PC-9 (cell line): ENCODE results near the gene ARFIP1. TPM values are rescaled to one million over a fixed set of nuclear protein-coding genes. Genes with fewer than 3 reads are reported as not detected.

Source experiments
- BruUV-seq: library from RNA; stranded (reverse); fragments of 400-500 nt; replicated peaks from 2 replicates; lab custom pipeline; 2021; lab: Mats Ljungman, UMichigan
- CTCF ChIA-PET: fragments of 300-600 bp; sonication (Branson Sonifier 250); formaldehyde crosslinking; loops from one replicate; lab custom pipeline; 2022; ENCODE audit warnings: antibody characterized with exemption; lab: Charles Lee
- POLR2A ChIA-PET: fragments of 300-600 bp; sonication (Branson Sonifier 250); formaldehyde crosslinking; loops from one replicate; lab custom pipeline; 2022; ENCODE audit warnings: antibody characterized with exemption; ENCODE audit not compliant: unreplicated experiment; lab: Charles Lee
- DNase-seq, 2 experiments: peaks; one replicate each; pipeline versions ENCODE4 v3.0.0 to v3.0.0-alpha.2; 2015 to 2022; ENCODE audit warnings: mixed read lengths in 1 of 2
- H2AFZ ChIP-seq: fragments of 200-600 bp; sonication (generic); 2 replicates; pipeline ENCODE4 v1.8.1; 2017; ENCODE audit warnings: antibody characterized with exemption
- H3F3A ChIP-seq: fragments of 200-600 bp; sonication (generic); 2 replicates; pipeline ENCODE4 v1.8.1; 2017; ENCODE audit warnings: antibody characterized with exemption, mild to moderate bottlenecking, low read depth; ENCODE audit not compliant: insufficient read depth
- H3K27ac ChIP-seq: fragments of 200-600 bp; sonication (generic); 2 replicates; pipeline ENCODE4 v1.6.1; 2016; ENCODE audit warnings: mixed run types
- H3K27me3 ChIP-seq: fragments of 200-600 bp; sonication (generic); 2 replicates; pipeline ENCODE4 v1.6.1; 2016; ENCODE audit warnings: low read depth, mixed run types; ENCODE audit not compliant: insufficient read depth
- H3K36me3 ChIP-seq: fragments of 200-600 bp; sonication (generic); 2 replicates; pipeline ENCODE4 v1.6.1; 2016; ENCODE audit warnings: low read depth, mixed run types
- H3K4me1 ChIP-seq: fragments of 200-600 bp; sonication (generic); replicated peaks from 2 replicates; pipeline ENCODE4 v1.6.1; 2016; ENCODE audit warnings: mixed run types; ENCODE audit not compliant: insufficient read depth
- H3K4me2 ChIP-seq: fragments of 200-600 bp; sonication (generic); 2 replicates; pipeline ENCODE4 v1.6.1; 2017; ENCODE audit warnings: mixed run types
- H3K4me3 ChIP-seq: fragments of 200-600 bp; sonication (generic); 2 replicates; pipeline ENCODE4 v1.6.1; 2016; ENCODE audit warnings: mixed run types
- H3K79me2 ChIP-seq: fragments of 200-600 bp; sonication (generic); 2 replicates; pipeline ENCODE4 v1.6.1; 2017; ENCODE audit warnings: low read depth, mixed run types
- H3K9me2 ChIP-seq: fragments of 200-600 bp; sonication (generic); 2 replicates; pipeline ENCODE4 v1.8.1; 2017; ENCODE audit warnings: mild to moderate bottlenecking; ENCODE audit not compliant: insufficient read depth
- H3K9me3 ChIP-seq: fragments of 200-600 bp; sonication (generic); 2 replicates; pipeline ENCODE4 v1.8.1; 2016; ENCODE audit warnings: low read depth; ENCODE audit not compliant: insufficient read depth
- H4K20me1 ChIP-seq: fragments of 200-600 bp; sonication (generic); 2 replicates; pipeline ENCODE4 v1.8.1; 2017; ENCODE audit not compliant: insufficient read depth
- CTCF ChIP-seq: fragments of 200-600 bp; sonication (generic); conservative IDR thresholded peaks from 2 replicates; pipeline ENCODE4 v1.6.1; 2017; ENCODE audit warnings: mixed run types, antibody characterized with exemption, mild to moderate bottlenecking, moderate library complexity
- EZH2 ChIP-seq: fragments of 200-600 bp; sonication (generic); IDR thresholded peaks from 2 replicates; pipeline ENCODE4 v1.8.0; 2017; ENCODE audit warnings: antibody characterized with exemption, low read depth
- intact Hi-C: fragments of 100-400 bp; cut with micrococcal nuclease; formaldehyde crosslinking; loops from one replicate; pipeline ENCODE4 v1.10.0; 2022; ENCODE audit not compliant: unreplicated experiment
- total RNA-seq: library from RNA; stranded (reverse); gene quantifications from 2 replicates; pipeline ENCODE4 v1.2.3, GENCODE V29; 2021

ARFIP1 gene
- total RNA-seq, 1 experiment from 2014 or later, result 38.4 TPM

GRCh38 chr4:152898606-152899005, 118.9 kb downstream of the ARFIP1 start:
- POLR2A ChIA-PET, result no interaction called here
- CTCF ChIA-PET, result no interaction called here
- 0 out of 2 replicates have a peak, but pooled peaks cover 3% of the 10 kb centered on the region for H3K36me3 ChIP-seq
- H4K20me1 ChIP-seq, result no peaks in the 10 kb centered on the region
- no peaks in the 10 kb centered on the region for H3K9me3 ChIP-seq
- 0 out of 2 replicates have a peak, but pooled peaks cover 7% of the 10 kb centered on the region for H3F3A ChIP-seq
- H3K27ac ChIP-seq, result no peak overlapping the region
- no peak overlapping the region for H3K4me2 ChIP-seq
- BruUV-seq, result no TSS peak
- H3K4me1 ChIP-seq, result peaks cover 10% of the 10 kb centered on the region; the same call in 1 of the 2 replicates
- H3K79me2 ChIP-seq, result no peaks in the 10 kb centered on the region
- DNase-seq, result no peak
- no peaks in the 10 kb centered on the region for H3K9me2 ChIP-seq
- H3K4me3 ChIP-seq, result no peak overlapping the region
- H2AFZ ChIP-seq, result no peak overlapping the region
- TF ChIP-seq CTCF, result no peak
- TF ChIP-seq EZH2, result no peak
- H3K27me3 ChIP-seq, result no peaks in the 10 kb centered on the region
- intact Hi-C loops, result no loop called here

DNA sequence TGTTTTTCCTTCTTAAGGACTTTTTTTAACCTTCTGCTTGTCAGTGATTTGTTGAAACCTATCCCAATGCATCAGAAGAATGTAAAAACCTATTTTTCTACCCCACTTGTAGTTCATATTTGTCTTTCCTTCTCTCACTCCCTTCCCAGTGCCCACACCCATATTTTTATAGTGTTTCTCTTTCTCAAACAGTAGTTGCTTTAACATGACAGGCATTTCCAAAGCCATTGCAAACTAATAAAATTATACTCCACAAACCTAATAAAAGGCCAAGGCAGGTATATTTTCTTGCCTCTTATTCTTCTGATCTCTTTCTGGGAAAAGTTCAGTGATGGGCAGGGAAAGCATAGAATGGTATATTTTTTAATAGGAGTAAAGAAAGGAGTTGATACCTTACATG, 120.6 kb downstream of the ARFIP1 start:
- intact Hi-C loops, result no loop called here
- Histone ChIP-seq H3K27me3 (no peaks in the 10 kb centered on the region), H4K20me1 (no peaks in the 10 kb centered on the region), H3K4me3 (no peak overlapping the region), H3F3A (no peaks in the 10 kb centered on the region), H3K4me2 (no peak overlapping the region), H3K27ac (no peak overlapping the region), H3K36me3 (0 out of 2 replicates have a peak, but pooled peaks cover 3% of the 10 kb centered on the region), H3K4me1 (no peaks in the 10 kb centered on the region), H3K9me3 (no peaks in the 10 kb centered on the region), H2AFZ (no peak overlapping the region), H3K79me2 (no peaks in the 10 kb centered on the region), H3K9me2 (no peaks in the 10 kb centered on the region)
- ChIA-PET CTCF (no interaction called here), POLR2A (no interaction called here)
- no TSS peak for BruUV-seq
- TF ChIP-seq EZH2 (no peak), CTCF (no peak)
- no peak for DNase-seq

GRCh38 chr4:152901205-152901604, 121.5 kb downstream of the ARFIP1 start:
- no TSS peak for BruUV-seq
- Histone ChIP-seq H3K9me3 (no peaks in the 10 kb centered on the region), H3K27ac (no peak overlapping the region), H3K79me2 (no peaks in the 10 kb centered on the region), H3K36me3 (0 out of 2 replicates have a peak, but pooled peaks cover 3% of the 10 kb centered on the region), H3K4me1 (no peaks in the 10 kb centered on the region), H3K27me3 (no peaks in the 10 kb centered on the region), H3K4me3 (no peak overlapping the region), H3K9me2 (no peaks in the 10 kb centered on the region), H4K20me1 (no peaks in the 10 kb centered on the region), H2AFZ (no peak overlapping the region), H3F3A (no peaks in the 10 kb centered on the region), H3K4me2 (no peak overlapping the region)
- ChIA-PET POLR2A (no interaction called here), CTCF (no interaction called here)
- TF ChIP-seq EZH2 (no peak), CTCF (no peak)
- no peak for DNase-seq
- intact Hi-C loops, result no loop called here
